MM.1S (cell line): ENCODE data around the gene BIRC6.
"Not testable (repeated sequence)": the region's sequence is repeated elsewhere in the genome, so short reads cannot be mapped to it uniquely, and the experiment has no call there.

Experiments used
- DNase-seq: peaks from one replicate; pipeline ENCODE4 v3.0.0-alpha.2; 2015
- H2AFZ ChIP-seq: fragments of 300-600 bp; sonication (generic); 2 replicates; pipeline ENCODE4 v1.6.0; 2016; ENCODE audit warnings: antibody characterized with exemption, low read length
- H3F3A ChIP-seq: fragments of 300-600 bp; sonication (generic); 2 replicates; pipeline ENCODE4 v1.6.1; 2016; ENCODE audit warnings: mild to moderate bottlenecking, antibody characterized with exemption, low read length, moderate library complexity, mixed read lengths; ENCODE audit not compliant: insufficient read depth
- H3K27ac ChIP-seq: fragments of 300-600 bp; sonication (generic); 2 replicates; pipeline ENCODE4 v1.5.1; 2016; ENCODE audit warnings: mild to moderate bottlenecking, low read length
- H3K27me3 ChIP-seq: fragments of 300-600 bp; sonication (generic); replicated peaks from 2 replicates; pipeline ENCODE4 v1.6.0; 2016; ENCODE audit warnings: low read length; ENCODE audit not compliant: insufficient read depth
- H3K36me3 ChIP-seq: fragments of 300-600 bp; sonication (generic); replicated peaks from 2 replicates; pipeline ENCODE4 v1.6.1; 2016; ENCODE audit warnings: mild to moderate bottlenecking, low read length, mixed read lengths; ENCODE audit not compliant: insufficient read depth
- H3K4me1 ChIP-seq: fragments of 300-600 bp; sonication (generic); 2 replicates; pipeline ENCODE4 v1.6.1; 2016; ENCODE audit warnings: low read length, mixed read lengths
- H3K4me2 ChIP-seq: fragments of 300-600 bp; sonication (generic); 2 replicates; pipeline ENCODE4 v1.6.0; 2016; ENCODE audit warnings: low read depth, low read length
- H3K4me3 ChIP-seq: fragments of 300-600 bp; sonication (generic); 2 replicates; pipeline ENCODE4 v1.5.1; 2016; ENCODE audit warnings: low read length, mixed read lengths
- H3K79me2 ChIP-seq: fragments of 300-600 bp; sonication (generic); 2 replicates; pipeline ENCODE4 v1.6.1; 2016; ENCODE audit warnings: mixed run types, low read length, mixed read lengths
- H3K9ac ChIP-seq: fragments of 300-600 bp; sonication (generic); 2 replicates; pipeline ENCODE4 v1.6.1; 2016; ENCODE audit warnings: low read length, mixed read lengths
- H3K9me2 ChIP-seq: fragments of 300-600 bp; sonication (generic); replicated peaks from 2 replicates; pipeline ENCODE4 v1.6.1; 2016; ENCODE audit warnings: mild to moderate bottlenecking, low read length, mixed read lengths; ENCODE audit not compliant: insufficient read depth
- H3K9me3 ChIP-seq: fragments of 300-600 bp; sonication (generic); replicated peaks from 2 replicates; pipeline ENCODE4 v1.6.1; 2016; ENCODE audit warnings: mild to moderate bottlenecking, low read length, mixed read lengths; ENCODE audit not compliant: insufficient read depth
- H4K20me1 ChIP-seq: fragments of 300-600 bp; sonication (generic); 2 replicates; pipeline ENCODE4 v1.6.1; 2016; ENCODE audit warnings: mild to moderate bottlenecking, low read length, moderate library complexity, mixed read lengths; ENCODE audit not compliant: insufficient read depth
- CTCF ChIP-seq: fragments of 300-600 bp; sonication (generic); IDR thresholded peaks from 2 replicates; pipeline ENCODE4 v1.5.1; 2016; ENCODE audit warnings: antibody characterized with exemption, low read length, mixed read lengths
- EZH2 ChIP-seq: fragments of 300-600 bp; sonication (generic); optimal IDR thresholded peaks from 2 replicates; pipeline ENCODE3; 2017; ENCODE audit warnings: low read depth, mild to moderate bottlenecking, antibody characterized with exemption, low read length, mixed read lengths
- EZH2phosphoT487 ChIP-seq: fragments of 300-600 bp; sonication (generic); IDR thresholded peaks from 2 replicates; pipeline ENCODE4 v1.6.1; 2018; ENCODE audit warnings: antibody characterized with exemption, low read length

BIRC6 gene

GRCh38 chr2:32330136-32330535 is 26.7 kb upstream of the BIRC6 start:
- no peak overlapping the region for H3K9ac ChIP-seq
- H3K27me3 ChIP-seq, result no peaks in the 10 kb centered on the region
- H3K4me3 ChIP-seq, result no peak overlapping the region
- H3K4me1 ChIP-seq, result no peaks in the 10 kb centered on the region
- H2AFZ ChIP-seq, result no peak overlapping the region
- no peak for DNase-seq
- TF ChIP-seq CTCF (no peak), EZH2phosphoT487 (no peak), EZH2 (no peak)
- no peaks in the 10 kb centered on the region for H4K20me1 ChIP-seq
- H3K9me3 ChIP-seq, result no peaks in the 10 kb centered on the region
- H3F3A ChIP-seq, result no peaks in the 10 kb centered on the region
- H3K9me2 ChIP-seq, result no peaks in the 10 kb centered on the region
- no peaks in the 10 kb centered on the region for H3K36me3 ChIP-seq
- H3K27ac ChIP-seq, result no peak overlapping the region
- no peaks in the 10 kb centered on the region for H3K79me2 ChIP-seq
- no peak overlapping the region for H3K4me2 ChIP-seq

GRCh38 chr2:32342801-32343200 is 14.0 kb upstream of the BIRC6 start:
- no peaks in the 10 kb centered on the region for H3K79me2 ChIP-seq
- no peak overlapping the region for H2AFZ ChIP-seq
- H3K9me2 ChIP-seq, result no peaks in the 10 kb centered on the region

GRCh38 chr2:32350797-32351196 is 6.0 kb upstream of the BIRC6 start:
- not testable (repeated sequence) for H3K9ac ChIP-seq, H2AFZ ChIP-seq, H3K36me3 ChIP-seq, H3K27me3 ChIP-seq, H3K4me2 ChIP-seq, H3F3A ChIP-seq, H3K4me3 ChIP-seq, H4K20me1 ChIP-seq, DNase-seq, H3K9me2 ChIP-seq, H3K9me3 ChIP-seq, H3K27ac ChIP-seq, H3K4me1 ChIP-seq, H3K79me2 ChIP-seq

More at GRCh38 chr2:32342801-32343200, 14.0 kb upstream of the BIRC6 start:
- Histone ChIP-seq H3K4me1 (no peaks in the 10 kb centered on the region), H3K27ac (no peak overlapping the region), H3K9me3 (no peaks in the 10 kb centered on the region), H3F3A (no peaks in the 10 kb centered on the region), H3K9ac (no peak overlapping the region), H3K4me2 (no peak overlapping the region), H3K27me3 (no peaks in the 10 kb centered on the region), H4K20me1 (no peaks in the 10 kb centered on the region), H3K36me3 (no peaks in the 10 kb centered on the region), H3K4me3 (no peak overlapping the region)
- no peak for DNase-seq
- TF ChIP-seq EZH2 (no peak), EZH2phosphoT487 (no peak), CTCF (no peak)

- Histone ChIP-seq H3K27me3 (no peaks in the 10 kb centered on the region), H3F3A (peaks cover 17% of the 10 kb centered on the region), H3K4me1 (peaks cover 16% of the 10 kb centered on the region), H4K20me1 (peaks cover 31% of the 10 kb centered on the region), H3K27ac (peak overlapping the region; percentile 80; the same call in 1 of the 2 replicates), H3K79me2 (peaks cover 40% of the 10 kb centered on the region), H3K9me3 (no peaks in the 10 kb centered on the region), H3K36me3 (peaks cover under 1% of the 10 kb centered on the region; the same call in 1 of the 2 replicates), H3K4me3 (peak overlapping the region; percentile 100), H3K9me2 (no peaks in the 10 kb centered on the region), H3K9ac (peak overlapping the region; percentile 91), H2AFZ (peak overlapping the region; percentile 97), H3K4me2 (peak overlapping the region; percentile 68)
- TF ChIP-seq EZH2phosphoT487, result no peak
- no peak for TF ChIP-seq CTCF
- TF ChIP-seq EZH2, result no peak
- no peak for DNase-seq
These were observed 695 bp upstream of the BIRC6 start for GRCh38 chr2:32355976-32356680.
